ENCODE data around the gene MRPS31.
"Not testable (repeated sequence)": the region's sequence is repeated elsewhere in the genome, so short reads cannot be mapped to it uniquely, and the experiment has no call there.

Gene MRPS31

DNA sequence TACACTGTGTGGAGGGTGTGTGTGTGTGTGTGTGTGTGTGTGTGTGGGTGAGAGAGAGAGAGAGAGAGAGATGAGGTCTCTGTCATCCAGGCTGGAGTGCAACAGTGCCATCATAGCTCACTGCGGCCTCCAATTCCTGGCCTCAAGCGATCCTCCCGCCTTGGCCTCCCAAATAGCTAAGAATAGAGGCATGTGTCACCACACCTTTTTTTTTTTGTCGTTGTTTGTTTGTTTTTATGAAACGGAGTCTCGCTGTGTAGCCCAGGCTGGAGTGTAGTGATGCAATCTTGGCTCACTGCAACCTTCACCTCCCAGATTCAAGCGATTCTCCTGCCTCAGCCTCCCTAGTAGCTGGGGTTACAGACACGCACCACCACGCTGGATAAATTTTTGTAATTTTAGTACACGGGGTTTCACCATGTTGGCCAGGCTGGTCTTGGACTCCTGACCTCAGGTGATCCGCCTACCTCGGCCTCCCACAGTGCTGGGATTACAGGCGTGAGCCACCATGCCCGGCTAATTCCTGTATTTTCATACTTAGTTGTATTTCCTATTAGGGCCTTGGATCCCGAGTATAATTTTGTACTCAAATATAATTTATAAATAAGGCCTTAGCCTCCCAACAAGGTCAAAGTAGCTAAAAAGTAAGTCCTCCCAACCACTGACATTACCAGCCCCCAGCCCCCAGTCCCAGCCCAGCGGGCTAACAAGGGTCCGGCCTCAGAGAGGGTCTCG, 17.7 kb upstream of the MRPS31 start:
- H3K27me3 ChIP-seq (ENCODE audit: control insufficient read depth, insufficient read depth, low read length); H3K9me3 ChIP-seq (replicated peaks; ENCODE audit: low read length); H3K36me3 ChIP-seq (ENCODE audit: insufficient read depth, low read length): not testable (repeated sequence)
- H3K4me2 ChIP-seq (ENCODE audit: low read length), result peak overlapping the region; percentile 95
- H3K4me3 ChIP-seq (ENCODE audit: low read length), result peak overlapping the region; percentile 92
- H3K9ac ChIP-seq (ENCODE audit: low read depth, low read length), result peak overlapping the region; percentile 87
- H3K4me1 ChIP-seq (ENCODE audit: control insufficient read depth, insufficient read depth, low read length), result peaks cover 12% of the 10 kb centered on the region

DNA sequence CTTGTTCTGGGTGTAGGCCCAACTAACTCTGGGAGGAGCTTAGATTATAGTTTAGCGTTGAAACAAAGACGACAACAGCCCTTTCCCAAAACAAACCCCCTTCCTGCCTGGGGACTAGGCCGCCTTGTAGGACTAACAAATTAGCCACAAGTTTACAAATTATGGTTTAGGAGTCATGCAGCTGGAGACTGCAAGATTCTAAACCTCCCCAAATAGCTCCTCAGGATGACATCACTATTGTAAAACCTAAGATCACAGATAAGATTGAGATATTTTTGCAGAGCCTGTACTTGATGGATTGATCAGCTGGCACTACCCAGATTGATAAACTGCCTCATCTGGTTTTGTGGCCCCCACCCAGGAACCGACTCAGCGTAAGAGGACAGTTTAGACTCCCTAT, 16.1 kb upstream of the MRPS31 start:
- Histone ChIP-seq H3K4me1 (ENCODE audit: control insufficient read depth, insufficient read depth, low read length) (peaks cover 12% of the 10 kb centered on the region), H3K36me3 (ENCODE audit: insufficient read depth, low read length) (no peaks in the 10 kb centered on the region), H3K4me3 (ENCODE audit: low read length) (no peak overlapping the region), H3K9me3 (replicated peaks; ENCODE audit: low read length) (no peaks in the 10 kb centered on the region), H3K27me3 (ENCODE audit: control insufficient read depth, insufficient read depth, low read length) (no peaks in the 10 kb centered on the region), H3K4me2 (ENCODE audit: low read length) (no peak overlapping the region), H3K9ac (ENCODE audit: low read depth, low read length) (no peak overlapping the region)

DNA sequence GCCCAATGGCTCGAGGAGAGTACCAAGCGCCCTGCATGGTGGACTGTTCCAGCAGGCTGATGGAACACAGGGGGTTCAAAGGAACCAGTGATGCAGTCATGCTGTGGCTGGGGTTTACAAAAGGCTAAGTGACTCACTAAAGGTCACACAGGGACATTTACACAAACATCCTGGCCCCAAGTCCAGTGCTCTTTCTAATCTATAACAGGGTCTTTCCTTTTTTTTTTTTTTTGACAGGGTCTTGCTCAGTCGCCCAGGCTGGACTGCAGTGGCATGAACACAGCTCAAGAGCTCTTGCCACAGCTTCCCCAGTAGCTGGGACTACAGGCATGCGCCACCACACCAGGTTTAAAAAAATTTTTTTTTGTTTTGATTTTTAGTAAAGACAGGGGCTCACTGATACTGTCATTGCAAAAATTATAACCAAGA, 15.6 kb upstream of the MRPS31 start:
- Histone ChIP-seq H3K9me3 (replicated peaks; ENCODE audit: low read length) (no peaks in the 10 kb centered on the region), H3K4me2 (ENCODE audit: low read length) (no peak overlapping the region), H3K27me3 (ENCODE audit: control insufficient read depth, insufficient read depth, low read length) (no peaks in the 10 kb centered on the region), H3K36me3 (ENCODE audit: insufficient read depth, low read length) (no peaks in the 10 kb centered on the region), H3K4me1 (ENCODE audit: control insufficient read depth, insufficient read depth, low read length) (peaks cover 12% of the 10 kb centered on the region), H3K9ac (ENCODE audit: low read depth, low read length) (no peak overlapping the region), H3K4me3 (ENCODE audit: low read length) (no peak overlapping the region)

DNA sequence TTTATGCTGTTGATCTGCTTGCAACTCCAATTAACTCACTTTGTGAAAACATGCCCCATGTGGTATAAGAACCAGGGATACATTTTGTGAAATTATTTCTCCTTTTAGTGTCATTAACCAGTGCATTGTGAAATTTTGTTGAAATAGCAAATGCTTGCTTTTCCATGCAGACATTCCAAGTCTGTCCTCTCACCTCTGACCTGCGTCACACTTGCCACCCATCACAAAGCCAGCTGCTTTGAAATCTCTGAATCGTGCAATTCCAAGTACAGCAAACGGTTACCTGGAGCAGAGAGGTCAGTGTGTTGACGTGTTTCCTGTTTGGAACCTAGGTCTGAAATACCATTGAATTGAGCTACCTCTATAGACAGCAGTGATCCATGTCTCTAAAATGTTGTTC, 13.6 kb upstream of the MRPS31 start:
- H3K9ac ChIP-seq (ENCODE audit: low read depth, low read length), result no peak overlapping the region
- H3K27me3 ChIP-seq (ENCODE audit: control insufficient read depth, insufficient read depth, low read length), result no peaks in the 10 kb centered on the region
- no peaks in the 10 kb centered on the region for H3K9me3 ChIP-seq (replicated peaks; ENCODE audit: low read length)
- H3K4me3 ChIP-seq (ENCODE audit: low read length), result no peak overlapping the region
- no peaks in the 10 kb centered on the region for H3K36me3 ChIP-seq (ENCODE audit: insufficient read depth, low read length)
- H3K4me2 ChIP-seq (ENCODE audit: low read length), result no peak overlapping the region
- peaks cover 9% of the 10 kb centered on the region for H3K4me1 ChIP-seq (ENCODE audit: control insufficient read depth, insufficient read depth, low read length)

DNA sequence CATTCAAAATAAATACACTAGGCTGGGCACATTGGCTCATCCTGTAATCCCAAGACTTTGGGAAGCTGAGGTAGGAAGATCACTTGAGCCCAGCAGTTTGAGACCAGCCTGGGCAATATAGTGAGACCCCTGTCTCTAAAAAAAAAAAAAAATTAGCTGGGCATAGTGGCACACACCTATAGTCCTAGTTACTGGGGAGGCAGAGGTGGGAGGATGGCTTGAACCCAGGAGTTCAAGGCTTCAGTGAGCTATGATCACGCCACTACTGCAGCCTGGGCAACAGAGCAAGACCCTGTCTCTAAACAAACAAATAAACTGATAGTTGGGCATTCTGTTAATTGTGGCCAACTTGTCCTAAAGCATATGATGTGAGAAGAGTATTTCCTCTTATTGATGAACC, 12.0 kb upstream of the MRPS31 start:
- not testable (repeated sequence) for H3K9me3 ChIP-seq (replicated peaks; ENCODE audit: low read length); H3K36me3 ChIP-seq (ENCODE audit: insufficient read depth, low read length); H3K27me3 ChIP-seq (ENCODE audit: control insufficient read depth, insufficient read depth, low read length); H3K4me1 ChIP-seq (ENCODE audit: control insufficient read depth, insufficient read depth, low read length); H3K9ac ChIP-seq (ENCODE audit: low read depth, low read length); H3K4me2 ChIP-seq (ENCODE audit: low read length); H3K4me3 ChIP-seq (ENCODE audit: low read length)

DNA sequence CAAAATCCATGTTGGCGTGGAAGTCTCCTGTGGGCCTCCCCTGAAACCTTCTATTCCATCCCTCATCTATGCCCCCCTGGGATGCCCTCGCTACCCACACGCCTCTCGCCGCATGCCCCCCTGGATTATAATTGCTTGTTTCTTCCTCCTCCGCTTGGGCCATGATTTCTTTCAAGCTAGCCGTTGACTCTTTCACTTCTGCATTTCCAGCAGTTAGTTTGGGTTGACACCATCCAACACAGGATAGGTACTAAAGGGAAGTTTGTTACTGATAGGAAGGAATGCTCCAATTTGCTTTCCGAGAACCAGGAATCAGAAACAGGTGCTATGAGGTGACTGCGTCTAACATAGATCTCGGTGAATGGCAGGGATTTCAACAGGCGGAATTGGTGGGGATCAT, 10.7 kb upstream of the MRPS31 start:
- Histone ChIP-seq H3K4me3 (ENCODE audit: low read length) (no peak overlapping the region), H3K36me3 (ENCODE audit: insufficient read depth, low read length) (no peaks in the 10 kb centered on the region), H3K4me1 (ENCODE audit: control insufficient read depth, insufficient read depth, low read length) (peaks cover 11% of the 10 kb centered on the region), H3K9ac (ENCODE audit: low read depth, low read length) (no peak overlapping the region), H3K9me3 (replicated peaks; ENCODE audit: low read length) (no peaks in the 10 kb centered on the region), H3K27me3 (ENCODE audit: control insufficient read depth, insufficient read depth, low read length) (no peaks in the 10 kb centered on the region), H3K4me2 (ENCODE audit: low read length) (no peak overlapping the region)

DNA sequence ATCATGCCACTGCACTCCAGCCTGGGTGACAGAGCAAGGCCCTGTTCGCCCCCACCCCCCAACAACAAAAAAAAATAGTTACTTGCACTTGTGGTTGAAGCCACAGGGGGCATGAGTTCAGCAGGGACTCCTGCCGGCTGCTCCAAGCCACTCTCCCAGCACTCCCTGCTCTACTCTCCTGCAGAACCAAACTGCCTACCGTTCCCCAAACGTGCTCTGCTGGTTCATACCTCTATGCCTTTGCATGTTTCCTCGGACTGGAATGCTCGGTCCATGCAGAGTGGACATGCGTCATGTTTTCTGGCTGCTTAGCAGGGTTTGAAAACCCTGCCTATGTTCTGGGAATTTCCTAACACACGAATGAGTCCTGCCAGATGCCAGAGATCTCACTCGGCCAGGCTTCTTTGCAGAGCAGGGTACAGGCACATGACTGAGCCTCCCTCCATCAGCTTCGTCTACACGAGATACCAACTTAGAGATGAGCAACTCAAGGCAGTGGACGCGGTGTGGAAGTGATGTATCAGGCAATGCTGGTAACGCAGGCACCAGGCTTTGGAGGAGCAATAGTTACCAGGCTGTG, 9.9 kb upstream of the MRPS31 start:
- no peak overlapping the region for H3K4me3 ChIP-seq (ENCODE audit: low read length)
- H3K36me3 ChIP-seq (ENCODE audit: insufficient read depth, low read length), result no peaks in the 10 kb centered on the region
- H3K27me3 ChIP-seq (ENCODE audit: control insufficient read depth, insufficient read depth, low read length), result no peaks in the 10 kb centered on the region
- no peak overlapping the region for H3K9ac ChIP-seq (ENCODE audit: low read depth, low read length)
- peaks cover 8% of the 10 kb centered on the region for H3K4me1 ChIP-seq (ENCODE audit: control insufficient read depth, insufficient read depth, low read length)
- no peak overlapping the region for H3K4me2 ChIP-seq (ENCODE audit: low read length)
- H3K9me3 ChIP-seq (replicated peaks; ENCODE audit: low read length), result no peaks in the 10 kb centered on the region

DNA sequence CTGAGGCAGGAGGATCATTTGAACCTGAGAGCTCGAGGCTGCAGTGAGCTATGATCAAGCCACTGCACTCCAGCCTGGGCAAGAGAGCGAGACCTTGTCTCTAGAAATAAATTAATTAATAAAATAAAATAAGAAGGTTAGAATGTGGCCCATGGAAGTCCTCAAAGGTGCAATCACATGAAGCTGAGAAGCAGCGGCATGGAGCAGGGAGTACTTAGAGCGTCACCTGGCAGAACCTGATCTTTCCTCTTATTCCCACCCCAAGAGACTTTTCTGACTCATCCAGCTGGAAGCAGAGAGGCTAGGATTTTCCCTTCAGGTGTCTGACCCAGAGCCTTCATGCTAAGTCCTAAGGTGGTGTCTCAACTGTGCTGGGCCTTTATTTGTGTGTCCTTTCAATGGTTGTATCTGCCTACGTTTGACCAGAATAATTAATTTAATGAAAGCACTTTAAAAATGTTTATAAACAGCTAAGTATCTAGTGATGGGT, 8.9 kb upstream of the MRPS31 start:
- Histone ChIP-seq H3K4me2 (ENCODE audit: low read length) (no peak overlapping the region), H3K36me3 (ENCODE audit: insufficient read depth, low read length) (no peaks in the 10 kb centered on the region), H3K9me3 (replicated peaks; ENCODE audit: low read length) (no peaks in the 10 kb centered on the region)

DNA sequence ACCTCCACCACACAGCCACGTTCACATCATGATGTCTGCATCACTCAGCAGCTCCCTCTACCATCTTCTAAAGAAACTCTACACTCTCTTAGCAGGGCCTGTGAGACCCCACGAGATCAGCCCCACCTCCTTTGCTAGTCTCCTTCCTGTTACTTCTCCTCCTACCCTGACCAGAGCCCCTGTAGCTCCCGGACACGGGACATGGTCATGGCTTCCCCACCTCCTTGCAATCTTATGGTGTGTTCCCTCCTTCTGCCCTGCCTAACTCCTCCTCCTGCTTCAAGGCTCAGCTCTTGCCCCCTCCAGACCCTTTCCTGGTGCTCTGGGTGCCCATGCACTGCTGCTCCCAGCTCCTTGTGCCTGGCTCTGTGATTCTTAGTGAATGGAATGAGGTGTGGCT, 8.1 kb upstream of the MRPS31 start:
- Histone ChIP-seq H3K4me3 (ENCODE audit: low read length) (no peak overlapping the region), H3K4me1 (ENCODE audit: control insufficient read depth, insufficient read depth, low read length) (peaks cover 8% of the 10 kb centered on the region), H3K4me2 (ENCODE audit: low read length) (no peak overlapping the region), H3K9ac (ENCODE audit: low read depth, low read length) (no peak overlapping the region), H3K9me3 (replicated peaks; ENCODE audit: low read length) (no peaks in the 10 kb centered on the region), H3K36me3 (ENCODE audit: insufficient read depth, low read length) (no peaks in the 10 kb centered on the region), H3K27me3 (ENCODE audit: control insufficient read depth, insufficient read depth, low read length) (no peaks in the 10 kb centered on the region)

More for the DNA sequence above, 8.9 kb upstream of the MRPS31 start:
- Histone ChIP-seq H3K9ac (ENCODE audit: low read depth, low read length) (no peak overlapping the region), H3K4me3 (ENCODE audit: low read length) (no peak overlapping the region), H3K27me3 (ENCODE audit: control insufficient read depth, insufficient read depth, low read length) (no peaks in the 10 kb centered on the region), H3K4me1 (ENCODE audit: control insufficient read depth, insufficient read depth, low read length) (peaks cover 8% of the 10 kb centered on the region)

DNA sequence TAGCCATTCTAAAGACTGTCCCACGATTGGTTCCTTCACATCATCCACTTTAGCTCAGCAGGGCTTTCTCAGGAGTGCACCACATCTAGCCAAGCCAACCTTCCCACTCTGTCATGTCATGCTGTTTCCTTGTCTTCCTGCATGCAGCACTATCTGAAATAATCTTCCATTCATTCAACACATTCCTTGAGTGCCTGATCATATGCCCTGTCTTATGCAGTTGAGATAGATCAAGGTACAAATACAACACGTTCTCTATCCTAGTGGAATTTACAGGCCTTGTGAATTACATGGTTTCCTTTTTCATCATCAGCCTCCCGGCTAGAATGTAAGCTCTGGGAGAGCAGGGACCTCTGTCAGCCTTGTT, 6.8 kb upstream of the MRPS31 start:
- no peaks in the 10 kb centered on the region for H3K9me3 ChIP-seq (replicated peaks; ENCODE audit: low read length)
- peak overlapping the region; percentile 69 for H3K4me2 ChIP-seq (ENCODE audit: low read length)
- H3K4me1 ChIP-seq (ENCODE audit: control insufficient read depth, insufficient read depth, low read length), result peaks cover 8% of the 10 kb centered on the region
- H3K9ac ChIP-seq (ENCODE audit: low read depth, low read length), result no peak overlapping the region
- H3K27me3 ChIP-seq (ENCODE audit: control insufficient read depth, insufficient read depth, low read length), result no peaks in the 10 kb centered on the region
- no peaks in the 10 kb centered on the region for H3K36me3 ChIP-seq (ENCODE audit: insufficient read depth, low read length)
- H3K4me3 ChIP-seq (ENCODE audit: low read length), result no peak overlapping the region

DNA sequence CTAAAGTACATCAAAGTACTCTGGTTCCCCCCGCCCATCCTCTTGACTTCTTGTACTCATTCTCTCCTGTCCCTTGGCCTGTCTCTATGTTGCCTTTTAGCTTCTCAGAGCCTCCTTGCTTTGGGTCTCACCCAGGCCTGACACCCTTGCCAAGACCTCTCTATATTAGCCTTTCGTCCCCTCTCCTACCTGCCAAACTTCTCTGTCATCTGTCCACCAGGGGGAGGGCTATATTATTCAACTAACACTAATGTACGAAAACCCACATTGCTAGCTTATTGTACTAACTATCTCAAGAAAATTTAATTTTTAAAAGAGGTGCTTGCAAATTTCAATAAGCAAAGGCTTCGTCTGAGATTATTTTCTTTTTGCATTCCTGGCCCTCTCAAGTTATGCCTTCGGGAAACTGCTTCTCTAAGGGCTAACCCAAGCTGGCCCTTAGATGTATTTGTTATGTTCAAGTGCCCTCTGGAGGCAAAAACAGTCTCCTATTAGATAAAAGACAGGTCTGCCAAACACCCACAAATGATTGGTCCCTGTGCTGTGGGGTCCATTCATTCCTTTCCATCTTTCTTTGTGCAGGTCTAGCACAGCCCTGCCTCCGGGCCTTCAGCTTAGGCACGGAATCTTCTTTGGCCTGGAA, 6.3 kb upstream of the MRPS31 start:
- Histone ChIP-seq H3K36me3 (ENCODE audit: insufficient read depth, low read length) (no peaks in the 10 kb centered on the region), H3K9me3 (replicated peaks; ENCODE audit: low read length) (no peaks in the 10 kb centered on the region), H3K4me2 (ENCODE audit: low read length) (peak overlapping the region; percentile 69), H3K4me1 (ENCODE audit: control insufficient read depth, insufficient read depth, low read length) (peaks cover 8% of the 10 kb centered on the region), H3K4me3 (ENCODE audit: low read length) (peak overlapping the region; percentile 55), H3K9ac (ENCODE audit: low read depth, low read length) (no peak overlapping the region), H3K27me3 (ENCODE audit: control insufficient read depth, insufficient read depth, low read length) (no peaks in the 10 kb centered on the region)

Data from skeletal muscle satellite cell (primary cell).